ENCODE results near the gene ILK.
A peak's percentile ranks its signal among the peaks of the same experiment; 100 is the strongest.

Gene ILK

GRCh38 chr11:6601041-6601461 lies 2.5 kb upstream of the ILK start:
- H3K27ac ChIP-seq, result no peak overlapping the region
- TF ChIP-seq CTCF (conservative IDR thresholded peaks at IDR 0.05) (no peak), ZFX (IDR thresholded peaks at IDR 0.05) (no peak)

- TF ChIP-seq CTCF (conservative IDR thresholded peaks at IDR 0.05) (no peak), ZFX (IDR thresholded peaks at IDR 0.05) (no peak)
- peak overlapping the region; percentile 85 for H3K27ac ChIP-seq
Measured at GRCh38 chr11:6602096-6602940, 1.3 kb upstream of the ILK start.

GRCh38 chr11:6604081-6604626 lies 580 bp downstream of the ILK start:
- TF ChIP-seq ZFX (IDR thresholded peaks at IDR 0.05) (no peak), CTCF (conservative IDR thresholded peaks at IDR 0.05) (no peak)

GRCh38 chr11:6604790-6605189 lies 1.2 kb downstream of the ILK start:
- peak overlapping the region; percentile 85 for H3K27ac ChIP-seq
- TF ChIP-seq ZFX (IDR thresholded peaks at IDR 0.05) (no peak), CTCF (conservative IDR thresholded peaks at IDR 0.05) (no peak)

More at GRCh38 chr11:6604081-6604626, 580 bp downstream of the ILK start:
- H3K27ac ChIP-seq, result peak overlapping the region; percentile 85

GRCh38 chr11:6606471-6607189 lies 3.1 kb downstream of the ILK start:
- TF ChIP-seq CTCF (conservative IDR thresholded peaks at IDR 0.05), result no peak
- TF ChIP-seq ZFX (IDR thresholded peaks at IDR 0.05), result no peak
- H3K27ac ChIP-seq, result peak overlapping the region; percentile 32

- peak overlapping the region; percentile 32 for H3K27ac ChIP-seq
- no peak for TF ChIP-seq ZFX (IDR thresholded peaks at IDR 0.05)
- TF ChIP-seq CTCF (conservative IDR thresholded peaks at IDR 0.05), result no peak
Measured at GRCh38 chr11:6607190-6607795, 3.7 kb downstream of the ILK start.

All from C4-2B (cell line).